GM23248 (cell line): Measurements from ENCODE around the gene ZBTB40. TPM values are rescaled to one million over a fixed set of nuclear protein-coding genes. Genes with fewer than 3 reads are reported as not detected.

ENCODE experiments used
- DNase-seq: peaks from one replicate; pipeline ENCODE4 v3.0.0-alpha.2; 2015
- H2AFZ ChIP-seq: fragments of 200-600 bp; sonication (generic); 2 replicates; pipeline ENCODE4 v1.6.1; 2016; ENCODE audit warnings: antibody characterized with exemption
- H3F3A ChIP-seq: fragments of 200-600 bp; sonication (generic); 2 replicates; pipeline ENCODE4 v1.6.1; 2016; ENCODE audit warnings: mild to moderate bottlenecking, antibody characterized with exemption, mixed run types; ENCODE audit not compliant: insufficient read depth
- H3K27ac ChIP-seq: fragments of 200-600 bp; sonication (generic); 2 replicates; pipeline ENCODE4 v1.5.1; 2016; ENCODE audit warnings: mild to moderate bottlenecking
- H3K27me3 ChIP-seq: fragments of 200-600 bp; sonication (generic); replicated peaks from 2 replicates; pipeline ENCODE4 v1.6.1; 2016; ENCODE audit warnings: mild to moderate bottlenecking; ENCODE audit not compliant: insufficient read depth
- H3K36me3 ChIP-seq: fragments of 200-600 bp; sonication (generic); 2 replicates; pipeline ENCODE4 v1.6.1; 2016; ENCODE audit warnings: low read depth, mild to moderate bottlenecking
- H3K4me1 ChIP-seq: fragments of 200-600 bp; sonication (generic); 2 replicates; pipeline ENCODE4 v1.6.1; 2016; ENCODE audit warnings: mild to moderate bottlenecking; ENCODE audit not compliant: insufficient read depth
- H3K4me2 ChIP-seq: fragments of 200-600 bp; sonication (generic); one replicate; pipeline ENCODE4 v1.6.1; 2016; ENCODE audit warnings: mild to moderate bottlenecking; ENCODE audit not compliant: unreplicated experiment
- H3K4me3 ChIP-seq: fragments of 200-600 bp; sonication (generic); 2 replicates; pipeline ENCODE4 v1.5.1; 2016; ENCODE audit warnings: mild to moderate bottlenecking
- H3K79me2 ChIP-seq: fragments of 200-600 bp; sonication (generic); 2 replicates; pipeline ENCODE4 v1.6.1; 2016; ENCODE audit warnings: mild to moderate bottlenecking; ENCODE audit not compliant: insufficient read depth
- H3K9ac ChIP-seq: fragments of 200-600 bp; sonication (generic); 2 replicates; pipeline ENCODE4 v1.6.1; 2016; ENCODE audit warnings: mild to moderate bottlenecking
- H3K9me2 ChIP-seq: fragments of 200-600 bp; sonication (generic); 2 replicates; pipeline ENCODE4 v1.6.1; 2016; ENCODE audit warnings: mixed run types, mild to moderate bottlenecking, moderate library complexity; ENCODE audit not compliant: insufficient read depth
- H3K9me3 ChIP-seq: fragments of 200-600 bp; sonication (generic); one replicate; pipeline ENCODE4 v1.6.1; 2017; ENCODE audit warnings: low read depth
- H4K20me1 ChIP-seq: fragments of 200-600 bp; sonication (generic); 2 replicates; pipeline ENCODE4 v1.6.0; 2016; ENCODE audit not compliant: insufficient read depth
- EZH2 ChIP-seq: fragments of 200-600 bp; sonication (generic); IDR thresholded peaks from 2 replicates; pipeline ENCODE4 v1.6.1; 2018; ENCODE audit warnings: antibody characterized with exemption, mild to moderate bottlenecking; ENCODE audit not compliant: insufficient read depth, poor library complexity, severe bottlenecking
- EZH2phosphoT487 ChIP-seq: fragments of 200-600 bp; sonication (generic); IDR thresholded peaks from 2 replicates; pipeline ENCODE4 v1.6.1; 2018; ENCODE audit warnings: antibody characterized with exemption, moderate library complexity, mild to moderate bottlenecking, low read depth; ENCODE audit not compliant: insufficient read depth
- whole genome bisulfite sequencing, 2 experiments: methylation state at CpG; one replicate each; pipeline ENCODE4 v1.1.6; 2015 to 2017; ENCODE audit warnings: low lambda C conversion rate in 2 of 2, low coverage in 1 of 2; ENCODE audit errors: missing lambda C conversion rate in 2 of 2; 5-methylcytosine and 5-hydroxymethylcytosine counted together
- in situ Hi-C: fragments of 300-500 bp; cut with MboI; formaldehyde crosslinking; loops from 2 replicates; pipeline ENCODE4 v1.15.0; 2020
- polyA plus RNA-seq: library from polyadenylated mRNA; unstranded; fragments of >200 nt; fragmentation: Nextera tagmentation; extraction: Ambion mirVana; gene quantifications from 2 replicates; pipeline ENCODE4 v1.2.1, GENCODE V29; 2016
- total RNA-seq: library from RNA; depleted of rRNA; stranded (reverse); fragments of >200 nt; shearing (Covaris generic); gene quantifications from 2 replicates; pipeline ENCODE4 v1.2.3, GENCODE V29; 2014

ZBTB40 gene
- total and polyA plus RNA-seq, 2 experiments from 2014 or later: 3.3 to 8.1 TPM

GRCh38 chr1:22543679-22544078, 92.0 kb downstream of the ZBTB40 start:
- DNase-seq: no peak
- Histone ChIP-seq H3K9ac (no peak overlapping the region), H3K27me3 (peaks cover 26% of the 10 kb centered on the region), H3K9me2 (no peaks in the 10 kb centered on the region), H3K4me2 (no peak overlapping the region), H3K27ac (no peak overlapping the region), H3K79me2 (no peaks in the 10 kb centered on the region), H4K20me1 (no peaks in the 10 kb centered on the region), H3K36me3 (no peaks in the 10 kb centered on the region), H3F3A (no peaks in the 10 kb centered on the region), H3K9me3 (no peaks in the 10 kb centered on the region), H3K4me3 (no peak overlapping the region), H2AFZ (no peak overlapping the region), H3K4me1 (no peaks in the 10 kb centered on the region)
- in situ Hi-C loops: no loop called here
- no peak for TF ChIP-seq EZH2
- TF ChIP-seq EZH2phosphoT487: no peak
- 66 to 80% methylated on average over 6 of the region's 6 CpGs for WGBS, 2 experiments

DNA sequence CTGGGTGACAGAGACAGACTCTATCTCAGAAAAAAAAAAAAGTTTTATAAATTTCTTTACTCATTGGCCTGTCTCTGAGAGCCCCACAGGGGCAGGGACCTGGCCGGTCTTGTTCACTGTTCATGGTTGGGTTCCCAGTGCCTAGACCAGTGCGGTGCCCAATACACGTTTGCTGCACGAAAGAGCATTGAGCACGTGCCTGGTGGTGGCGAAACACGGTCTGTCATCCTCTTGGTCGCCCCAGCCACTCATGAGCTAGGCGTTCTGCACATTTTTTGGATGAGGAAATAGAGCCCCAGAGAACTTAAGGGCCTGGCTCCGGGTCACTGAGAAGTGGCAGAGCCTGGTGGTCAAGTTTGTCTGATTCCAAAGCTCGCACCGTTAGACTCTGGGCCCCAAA, 93.0 kb downstream of the ZBTB40 start:
- no peaks in the 10 kb centered on the region for H3F3A ChIP-seq
- H3K27ac ChIP-seq: no peak overlapping the region
- H3K9me2 ChIP-seq: no peaks in the 10 kb centered on the region
- no peaks in the 10 kb centered on the region for H3K79me2 ChIP-seq
- no peaks in the 10 kb centered on the region for H3K9me3 ChIP-seq
- H3K4me2 ChIP-seq: no peak overlapping the region
- no peak overlapping the region for H2AFZ ChIP-seq
- H3K4me3 ChIP-seq: no peak overlapping the region
- no peaks in the 10 kb centered on the region for H3K36me3 ChIP-seq
- in situ Hi-C loops: no loop called here
- no peaks in the 10 kb centered on the region for H3K4me1 ChIP-seq
- H3K27me3 ChIP-seq: peaks cover 27% of the 10 kb centered on the region
- DNase-seq: no peak
- no peaks in the 10 kb centered on the region for H4K20me1 ChIP-seq
- no peak overlapping the region for H3K9ac ChIP-seq
- WGBS, 2 experiments: 66 to 72% methylated on average over 12 of the region's 12 CpGs
- TF ChIP-seq EZH2phosphoT487 (no peak), EZH2 (no peak)

DNA sequence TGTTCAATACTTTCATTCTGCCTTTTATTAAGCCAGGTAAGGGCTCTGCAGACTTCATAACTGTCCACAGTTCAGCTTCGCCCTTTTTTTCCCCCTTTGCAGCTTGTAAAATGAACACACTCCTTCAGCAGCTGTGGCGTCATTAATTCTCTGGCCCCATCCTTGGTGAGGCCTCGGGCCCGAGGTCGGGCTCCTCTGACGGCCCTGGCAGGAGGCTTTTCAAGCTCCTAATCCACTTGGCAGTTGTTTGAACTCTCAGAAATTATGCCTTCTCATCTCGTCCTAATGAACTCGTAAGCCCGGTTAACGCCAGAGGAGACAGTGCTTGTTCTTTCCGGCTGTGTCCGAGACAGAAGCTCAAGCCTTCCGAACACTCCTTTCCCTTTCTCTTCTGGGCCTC, 93.5 kb downstream of the ZBTB40 start:
- peaks cover 27% of the 10 kb centered on the region for H3K27me3 ChIP-seq
- H3K9ac ChIP-seq: no peak overlapping the region
- H4K20me1 ChIP-seq: no peaks in the 10 kb centered on the region
- DNase-seq: no peak
- no peaks in the 10 kb centered on the region for H3K4me1 ChIP-seq
- H3K9me3 ChIP-seq: no peaks in the 10 kb centered on the region
- no peaks in the 10 kb centered on the region for H3F3A ChIP-seq
- no peaks in the 10 kb centered on the region for H3K79me2 ChIP-seq
- H3K27ac ChIP-seq: no peak overlapping the region
- H3K4me2 ChIP-seq: no peak overlapping the region
- no peak overlapping the region for H2AFZ ChIP-seq
- H3K4me3 ChIP-seq: no peak overlapping the region
- in situ Hi-C loops: no loop called here
- TF ChIP-seq EZH2phosphoT487 (no peak), EZH2 (no peak)
- H3K36me3 ChIP-seq: no peaks in the 10 kb centered on the region
- no peaks in the 10 kb centered on the region for H3K9me2 ChIP-seq
- WGBS, 2 experiments: 53 to 65% methylated on average over 13 of the region's 13 CpGs

GRCh38 chr1:22547186-22547817, 95.7 kb downstream of the ZBTB40 start:
- WGBS, 2 experiments: 52 to 83% methylated on average over 1 to 6 of the region's 6 CpGs
- no peak overlapping the region for H3K4me3 ChIP-seq

More at GRCh38 chr1:22547186-22547817, 95.7 kb downstream of the ZBTB40 start:
- TF ChIP-seq EZH2 (no peak), EZH2phosphoT487 (no peak)
- H2AFZ ChIP-seq: no peak overlapping the region
- in situ Hi-C loops: no loop called here
- no peak overlapping the region for H3K27ac ChIP-seq
- no peak for DNase-seq
- no peaks in the 10 kb centered on the region for H3K36me3 ChIP-seq
- no peaks in the 10 kb centered on the region for H3K9me2 ChIP-seq
- no peaks in the 10 kb centered on the region for H3K9me3 ChIP-seq
- H3K27me3 ChIP-seq: peaks cover 29% of the 10 kb centered on the region
- no peaks in the 10 kb centered on the region for H3F3A ChIP-seq
- H4K20me1 ChIP-seq: no peaks in the 10 kb centered on the region
- no peaks in the 10 kb centered on the region for H3K4me1 ChIP-seq
- no peak overlapping the region for H3K4me2 ChIP-seq
- H3K9ac ChIP-seq: no peak overlapping the region
- H3K79me2 ChIP-seq: no peaks in the 10 kb centered on the region
